ENCODE measurements around the gene OAT. TPM values are rescaled to one million over a fixed set of nuclear protein-coding genes. Genes with fewer than 3 reads are reported as not detected.
A peak's percentile ranks its signal among the peaks of the same experiment; 100 is the strongest.

Gene OAT
- total and polyA plus RNA-seq, 5 donors from 2014 or later: 37.6 to 76.4 (median 56.7) TPM

DNA sequence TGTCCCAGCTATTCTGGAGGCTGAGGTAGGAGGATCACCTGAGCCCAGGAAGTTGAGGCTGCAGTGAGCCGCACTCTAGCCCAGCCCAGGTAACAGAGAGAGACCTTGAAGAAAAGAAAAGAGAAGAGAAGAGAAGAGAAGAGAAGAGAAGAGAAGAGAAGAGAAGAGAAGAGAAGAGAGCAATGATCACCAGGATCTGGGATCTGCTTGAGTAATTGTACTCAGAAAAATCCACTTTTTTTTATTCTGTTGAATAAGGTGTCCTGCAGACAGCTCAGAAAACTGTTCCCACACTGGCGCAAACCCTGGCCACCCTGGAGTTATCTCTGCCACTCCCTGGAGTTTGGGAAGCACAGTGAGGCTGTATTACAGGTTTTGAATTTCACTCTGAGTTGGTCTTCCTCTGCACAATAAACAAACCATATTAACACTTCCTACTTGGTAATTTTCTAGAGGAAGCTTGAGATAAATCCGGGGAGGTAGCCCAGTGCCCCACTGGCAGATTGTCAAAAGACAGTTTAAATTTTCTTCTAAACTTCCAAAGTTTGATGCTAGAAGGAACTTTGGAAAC, 9.6 kb upstream of the OAT start:
- Histone ChIP-seq H3K4me1 (ENCODE audit: control insufficient read depth, insufficient read depth, low read length, poor library complexity, severe bottlenecking) (no peaks in the 10 kb centered on the region), H3K27me3 (ENCODE audit: control insufficient read depth, insufficient read depth, low read length) (peaks cover 2% of the 10 kb centered on the region), H3K36me3 (ENCODE audit: control insufficient read depth, insufficient read depth, low read length) (no peaks in the 10 kb centered on the region), H3K9me3 (ENCODE audit: control insufficient read depth in 2 of 2, low read length in 2 of 2) (no peaks in the 10 kb centered on the region), H3K4me3 (ENCODE audit: low read depth, low read length) (no peak overlapping the region), H3K27ac (ENCODE audit: insufficient read depth, low read length, poor library complexity, severe bottlenecking) (no peak overlapping the region)
- Mint-ChIP-seq H3K27ac (no peak overlapping the region), H3K4me3 (no peak overlapping the region), H3K4me1 (no peaks in the 10 kb centered on the region), H3K9me3 (no peaks in the 10 kb centered on the region), H3K36me3 (no peaks in the 10 kb centered on the region), H3K27me3 (peaks cover 34% of the 10 kb centered on the region)
- no peak for ATAC-seq (ENCODE audit: low read depth in 2 of 2)
- DNase-seq: no peak

DNA sequence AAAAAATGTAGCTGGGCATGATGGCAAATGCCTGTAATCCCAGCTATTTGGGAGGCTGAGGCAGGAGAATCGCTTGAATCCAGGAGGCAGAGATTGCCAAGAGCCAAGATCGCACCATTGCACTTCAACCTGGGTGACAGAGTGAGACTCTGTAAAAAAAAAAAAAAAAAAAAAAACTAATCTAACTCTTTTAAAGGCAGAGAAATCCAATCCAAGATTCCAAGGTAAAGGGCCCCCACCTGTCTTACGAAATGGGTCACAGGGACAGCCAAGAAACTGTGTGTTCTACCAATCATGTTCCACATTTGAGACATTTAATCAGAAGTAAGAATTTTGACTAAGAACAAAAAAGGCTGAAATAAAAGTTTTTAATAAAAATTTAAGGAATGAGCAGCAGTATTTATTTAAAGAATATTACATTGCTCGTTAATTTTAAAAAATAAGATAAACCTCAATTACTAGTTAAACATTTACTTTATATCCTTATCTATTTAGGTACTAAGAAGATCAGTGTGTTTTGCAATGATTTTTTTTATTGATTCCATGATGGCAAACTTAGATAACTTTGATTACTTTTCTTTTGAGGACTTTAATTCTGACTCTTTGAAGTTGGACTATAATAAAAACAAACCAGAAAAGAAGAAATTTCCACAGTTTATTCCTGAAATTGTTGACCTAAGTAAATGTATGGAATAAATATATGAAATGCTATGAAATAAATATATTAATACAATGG, 6.7 kb upstream of the OAT start:
- peaks cover 29% of the 10 kb centered on the region for H3K27me3 Mint-ChIP-seq
- Histone ChIP-seq H3K36me3 (ENCODE audit: control insufficient read depth, insufficient read depth, low read length) (no peaks in the 10 kb centered on the region), H3K4me1 (ENCODE audit: control insufficient read depth, insufficient read depth, low read length, poor library complexity, severe bottlenecking) (no peaks in the 10 kb centered on the region), H3K27ac (ENCODE audit: insufficient read depth, low read length, poor library complexity, severe bottlenecking) (no peak overlapping the region), H3K4me3 (ENCODE audit: low read depth, low read length) (no peak overlapping the region), H3K27me3 (ENCODE audit: control insufficient read depth, insufficient read depth, low read length) (peaks cover 2% of the 10 kb centered on the region), H3K9me3 (ENCODE audit: control insufficient read depth in 2 of 2, low read length in 2 of 2) (no peaks in the 10 kb centered on the region)
- H3K27ac Mint-ChIP-seq: no peak overlapping the region
- H3K4me3 Mint-ChIP-seq: no peak overlapping the region
- ATAC-seq (ENCODE audit: low read depth in 2 of 2) (no peak), DNase-seq (no peak)
- H3K9me3 Mint-ChIP-seq: no peaks in the 10 kb centered on the region
- H3K4me1 Mint-ChIP-seq: no peaks in the 10 kb centered on the region
- no peaks in the 10 kb centered on the region for H3K36me3 Mint-ChIP-seq

DNA sequence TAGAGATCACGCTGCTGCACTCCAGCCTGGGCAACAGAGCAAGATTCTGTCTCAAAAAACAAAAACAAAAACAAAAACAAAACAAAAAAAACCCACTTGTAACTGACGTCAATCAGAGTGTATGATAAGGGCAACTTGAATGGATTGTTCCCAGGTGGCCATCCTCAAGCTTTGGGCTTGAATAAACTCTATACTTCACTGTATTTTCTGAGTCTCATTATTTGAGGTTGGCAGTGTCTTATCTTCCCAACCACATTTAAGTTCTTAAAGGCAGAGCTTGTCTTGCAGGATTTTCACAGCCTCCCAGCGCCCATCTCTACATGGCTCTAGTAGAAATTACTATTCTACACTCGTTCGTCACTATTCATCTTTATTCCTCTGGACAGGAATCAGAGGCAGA, 5.1 kb upstream of the OAT start:
- DNase-seq (no peak), ATAC-seq (ENCODE audit: low read depth in 2 of 2) (no peak)
- Histone ChIP-seq H3K27me3 (ENCODE audit: control insufficient read depth, insufficient read depth, low read length) (peaks cover 6% of the 10 kb centered on the region), H3K9me3 (ENCODE audit: control insufficient read depth in 2 of 2, low read length in 2 of 2) (no peaks in the 10 kb centered on the region), H3K4me1 (ENCODE audit: control insufficient read depth, insufficient read depth, low read length, poor library complexity, severe bottlenecking) (peaks cover 5% of the 10 kb centered on the region), H3K4me3 (ENCODE audit: low read depth, low read length) (no peak overlapping the region), H3K36me3 (ENCODE audit: control insufficient read depth, insufficient read depth, low read length) (no peaks in the 10 kb centered on the region), H3K27ac (ENCODE audit: insufficient read depth, low read length, poor library complexity, severe bottlenecking) (no peak overlapping the region)
- Mint-ChIP-seq H3K27ac (no peak overlapping the region), H3K4me1 (peaks cover 0 to 6% (median 1%) of the 10 kb centered on the region in 4 donors), H3K4me3 (peak overlapping the region in 1 of 4 donors; percentile 54), H3K27me3 (peaks cover 23% of the 10 kb centered on the region), H3K36me3 (no peaks in the 10 kb centered on the region), H3K9me3 (no peaks in the 10 kb centered on the region)

DNA sequence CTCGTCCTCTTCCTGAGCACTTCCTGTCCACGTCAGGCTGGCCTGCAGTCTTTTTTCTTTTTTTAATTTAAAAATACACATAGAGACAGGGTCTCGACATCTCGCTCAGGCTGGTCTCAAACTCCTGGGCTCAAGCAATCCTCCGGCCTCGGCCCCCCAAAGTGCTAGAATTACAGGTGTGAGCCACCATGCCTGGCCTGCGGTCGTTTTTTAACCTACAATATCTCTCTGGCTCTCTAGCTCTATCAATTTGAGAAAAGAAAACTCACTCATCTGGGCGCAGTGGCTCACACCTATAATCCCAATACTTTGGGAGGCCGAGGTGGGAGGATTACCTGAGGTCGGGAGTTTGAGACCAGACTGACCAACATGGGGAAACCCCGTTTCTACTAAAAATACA, 4.0 kb upstream of the OAT start:
- H3K9me3 ChIP-seq (ENCODE audit: control insufficient read depth in 2 of 2, low read length in 2 of 2): no peaks in the 10 kb centered on the region
- Mint-ChIP-seq H3K36me3 (no peaks in the 10 kb centered on the region), H3K27me3 (peaks cover 23% of the 10 kb centered on the region), H3K9me3 (no peaks in the 10 kb centered on the region), H3K4me1 (peaks cover 0 to 12% (median 1%) of the 10 kb centered on the region in 4 donors), H3K4me3 (no peak overlapping the region), H3K27ac (no peak overlapping the region)
- no peaks in the 10 kb centered on the region for H3K36me3 ChIP-seq (ENCODE audit: control insufficient read depth, insufficient read depth, low read length)
- no peak for ATAC-seq (ENCODE audit: low read depth in 2 of 2)
- no peak overlapping the region for H3K4me3 ChIP-seq (ENCODE audit: low read depth, low read length)
- no peak overlapping the region for H3K27ac ChIP-seq (ENCODE audit: insufficient read depth, low read length, poor library complexity, severe bottlenecking)
- peaks cover 6% of the 10 kb centered on the region for H3K27me3 ChIP-seq (ENCODE audit: control insufficient read depth, insufficient read depth, low read length)
- DNase-seq: no peak
- H3K4me1 ChIP-seq (ENCODE audit: control insufficient read depth, insufficient read depth, low read length, poor library complexity, severe bottlenecking): peaks cover 9% of the 10 kb centered on the region

DNA sequence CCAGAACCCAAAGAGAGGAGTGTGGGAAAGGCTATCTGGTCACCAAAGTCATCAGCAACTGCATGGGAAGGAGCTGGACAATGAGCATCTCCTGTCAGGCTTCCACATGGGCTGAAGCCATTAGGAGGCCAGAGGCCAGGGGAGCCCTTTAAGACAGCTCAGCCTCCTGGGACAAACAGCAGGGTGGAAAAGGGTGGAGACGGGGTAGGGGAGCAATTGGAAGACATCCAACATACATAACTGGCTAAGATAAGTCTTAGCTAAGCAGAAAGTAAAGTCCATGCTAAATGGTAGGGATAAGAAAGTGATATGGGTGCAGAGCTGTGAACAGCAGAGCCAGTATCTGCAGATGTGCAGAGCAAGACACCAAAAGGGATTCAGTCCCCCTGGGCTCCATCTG, 1.5 kb upstream of the OAT start:
- no peak for DNase-seq
- no peaks in the 10 kb centered on the region for H3K9me3 ChIP-seq (ENCODE audit: control insufficient read depth in 2 of 2, low read length in 2 of 2)
- Mint-ChIP-seq H3K4me3 (peak overlapping the region in 3 of 4 donors; percentile 7 to 88 (median 33)), H3K4me1 (peaks cover 0 to 32% (median 9%) of the 10 kb centered on the region in 4 donors), H3K9me3 (no peaks in the 10 kb centered on the region), H3K36me3 (no peaks in the 10 kb centered on the region), H3K27ac (no peak overlapping the region), H3K27me3 (peaks cover 17% of the 10 kb centered on the region)
- H3K27me3 ChIP-seq (ENCODE audit: control insufficient read depth, insufficient read depth, low read length): peaks cover 6% of the 10 kb centered on the region
- no peaks in the 10 kb centered on the region for H3K36me3 ChIP-seq (ENCODE audit: control insufficient read depth, insufficient read depth, low read length)
- no peak overlapping the region for H3K4me3 ChIP-seq (ENCODE audit: low read depth, low read length)
- H3K4me1 ChIP-seq (ENCODE audit: control insufficient read depth, insufficient read depth, low read length, poor library complexity, severe bottlenecking): peaks cover 12% of the 10 kb centered on the region
- ATAC-seq (ENCODE audit: low read depth in 2 of 2): no peak
- H3K27ac ChIP-seq (ENCODE audit: insufficient read depth, low read length, poor library complexity, severe bottlenecking): no peak overlapping the region

DNA sequence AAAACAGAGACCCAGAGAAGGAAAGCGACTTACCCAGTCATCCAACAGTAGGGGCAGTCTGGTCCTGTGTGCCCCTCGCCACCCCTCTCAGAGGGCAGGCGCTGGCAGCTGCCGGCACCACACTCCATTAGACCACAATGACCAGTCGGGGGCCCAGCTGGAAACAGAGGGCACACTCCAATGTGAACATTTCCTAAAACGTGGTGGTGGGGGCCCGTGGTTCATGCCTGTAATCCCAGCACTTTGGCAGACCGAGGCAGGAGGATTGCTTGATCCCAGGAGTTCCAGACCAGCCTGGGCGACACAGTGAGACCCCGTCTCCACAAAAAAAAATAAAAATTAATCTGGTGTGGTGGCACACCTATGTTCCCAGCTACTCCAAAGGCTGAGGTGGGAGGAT, 912 bp upstream of the OAT start:
- H3K36me3 Mint-ChIP-seq: no peaks in the 10 kb centered on the region

DNA sequence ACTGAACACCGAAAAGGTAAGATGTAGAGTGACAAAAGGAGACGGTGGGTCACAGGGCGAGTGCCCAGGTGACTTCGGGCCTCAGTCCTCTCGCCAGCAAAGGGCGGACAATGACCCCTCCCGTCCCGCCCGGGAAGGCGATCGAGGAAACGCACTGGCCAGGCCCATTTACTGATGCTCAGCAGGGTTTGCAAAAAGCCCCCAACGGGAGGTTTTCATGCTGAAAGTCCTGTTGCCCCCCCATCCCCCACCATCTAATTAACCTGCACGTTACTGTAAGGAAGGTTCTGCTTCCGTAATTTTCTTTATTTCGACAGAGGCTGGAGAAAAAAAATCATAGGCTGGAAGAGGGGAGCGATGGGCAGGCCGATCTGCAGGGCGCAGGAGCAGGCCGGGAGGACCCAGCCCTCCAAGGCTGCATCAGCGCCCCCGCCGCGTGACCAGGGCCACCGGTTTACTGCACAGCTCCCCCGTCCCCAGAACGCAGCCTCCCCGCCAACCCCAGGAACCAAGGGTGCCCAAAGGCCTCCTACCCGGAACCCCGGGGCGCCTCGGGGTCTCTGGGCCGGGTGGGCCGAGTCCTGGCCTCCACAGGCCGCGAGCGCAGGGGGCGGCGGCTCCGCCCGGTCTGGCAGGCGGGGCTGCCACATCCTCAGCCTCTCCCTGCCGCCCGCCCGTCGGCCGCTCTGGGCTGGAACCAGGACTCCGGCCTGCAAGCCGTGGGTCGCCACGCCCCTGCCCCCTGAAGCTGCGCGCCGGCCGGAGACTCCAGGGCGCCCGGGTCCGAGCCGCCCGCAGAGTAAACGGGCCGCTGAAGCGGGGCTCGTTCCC, 613 bp downstream of the OAT start:
- DNase-seq (peak; percentile 29 to 39 (median 32)), ATAC-seq (ENCODE audit: low read depth in 2 of 2) (peak; percentile 17 to 20)
- H3K9me3 Mint-ChIP-seq: no peaks in the 10 kb centered on the region
- H3K27ac ChIP-seq (ENCODE audit: insufficient read depth, low read length, poor library complexity, severe bottlenecking): peak overlapping the region; percentile 80
- peaks cover 0 to 40% (median 10%) of the 10 kb centered on the region in 4 donors for H3K4me1 Mint-ChIP-seq
- H3K27me3 ChIP-seq (ENCODE audit: control insufficient read depth, insufficient read depth, low read length): peaks cover 6% of the 10 kb centered on the region
- H3K36me3 ChIP-seq (ENCODE audit: control insufficient read depth, insufficient read depth, low read length): no peaks in the 10 kb centered on the region
- peak overlapping the region in 2 of 3 donors; percentile 43 to 65 for H3K27ac Mint-ChIP-seq
- H3K36me3 Mint-ChIP-seq: peaks cover 4% of the 10 kb centered on the region
- peaks cover 4% of the 10 kb centered on the region for H3K27me3 Mint-ChIP-seq
- peaks cover 12% of the 10 kb centered on the region for H3K4me1 ChIP-seq (ENCODE audit: control insufficient read depth, insufficient read depth, low read length, poor library complexity, severe bottlenecking)
- no peaks in the 10 kb centered on the region for H3K9me3 ChIP-seq (ENCODE audit: control insufficient read depth in 2 of 2, low read length in 2 of 2)
- peak overlapping the region; percentile 86 to 94 (median 89) for H3K4me3 Mint-ChIP-seq
- peak overlapping the region; percentile 55 for H3K4me3 ChIP-seq (ENCODE audit: low read depth, low read length)

More for the DNA sequence above, 912 bp upstream of the OAT start:
- Mint-ChIP-seq H3K27ac (peak overlapping the region in 2 of 3 donors; percentile 15 to 54), H3K27me3 (peaks cover 17% of the 10 kb centered on the region), H3K4me1 (peaks cover 0 to 32% (median 9%) of the 10 kb centered on the region in 4 donors), H3K4me3 (peak overlapping the region; percentile 51 to 90 (median 88)), H3K9me3 (no peaks in the 10 kb centered on the region)
- DNase-seq (no peak), ATAC-seq (ENCODE audit: low read depth in 2 of 2) (no peak)
- Histone ChIP-seq H3K27me3 (ENCODE audit: control insufficient read depth, insufficient read depth, low read length) (peaks cover 6% of the 10 kb centered on the region), H3K4me3 (ENCODE audit: low read depth, low read length) (peak overlapping the region; percentile 40), H3K4me1 (ENCODE audit: control insufficient read depth, insufficient read depth, low read length, poor library complexity, severe bottlenecking) (peaks cover 12% of the 10 kb centered on the region), H3K27ac (ENCODE audit: insufficient read depth, low read length, poor library complexity, severe bottlenecking) (no peak overlapping the region), H3K36me3 (ENCODE audit: control insufficient read depth, insufficient read depth, low read length) (no peaks in the 10 kb centered on the region), H3K9me3 (ENCODE audit: control insufficient read depth in 2 of 2, low read length in 2 of 2) (no peaks in the 10 kb centered on the region)
